Breast epithelium (tissue), 4 donors: ENCODE results near the gene HESX1. TPM values are rescaled to one million over a fixed set of nuclear protein-coding genes. Genes with fewer than 3 reads are reported as not detected.

ENCODE experiments used
- DNase-seq, 2 donors: peaks; one replicate each; pipeline ENCODE4 v3.0.0-alpha.2; 2019; ENCODE audit warnings: low spot score in 2 of 2
- H3K27ac ChIP-seq, 2 donors: fragments of 200-600 bp; sonication (generic) in 1 of 2; one replicate each; pipeline ENCODE4 v1.5.1; 2016 to 2019; ENCODE audit warnings: mild to moderate bottlenecking in 1 of 2
- H3K27me3 ChIP-seq, 2 donors: fragments of 200-600 bp; sonication (generic) in 1 of 2; one replicate each; pipeline versions ENCODE4 v1.5.1 to v1.6.0; 2017 to 2019; ENCODE audit warnings: control low read depth in 1 of 2, mild to moderate bottlenecking in 1 of 2
- H3K36me3 ChIP-seq: fragments of 200-600 bp; one replicate; pipeline ENCODE4 v1.5.1; 2019
- H3K4me1 ChIP-seq, 2 donors: fragments of 200-600 bp; sonication (generic); one replicate each; pipeline ENCODE4 v1.5.1; 2016 to 2019; ENCODE audit warnings: control low read depth in 1 of 2
- H3K4me3 ChIP-seq, 3 donors: fragments of 200-600 bp; sonication (generic); 1 replicate in 2 of 3; 2 replicates in 1 of 3; pipeline ENCODE4 v1.5.1; 2016 to 2019; ENCODE audit warnings: mild to moderate bottlenecking in 3 of 3, moderate library complexity in 2 of 3
- H3K9me3 ChIP-seq, 2 donors: fragments of 200-600 bp; sonication (generic) in 1 of 2; one replicate each; pipeline ENCODE4 v1.5.1; 2016 to 2019; ENCODE audit warnings: control low read depth in 1 of 2
- POLR2A ChIP-seq: fragments of 450-650 bp; IDR thresholded peaks from one replicate; pipeline ENCODE4 v1.6.1; 2016; ENCODE audit warnings: antibody characterized with exemption, mild to moderate bottlenecking, moderate library complexity
- POLR2AphosphoS5 ChIP-seq, 3 donors: sonication (generic); formaldehyde crosslinking; IDR thresholded peaks; one replicate each; pipeline ENCODE4 v1.6.1; 2017; ENCODE audit warnings: antibody characterized with exemption in 3 of 3
- intact Hi-C: fragments of 100-400 bp; cut with DNase I; formaldehyde crosslinking; loops from one replicate; pipeline ENCODE4 v1.15.1; 2023; ENCODE audit warnings: low total_unique reads
- total RNA-seq, 3 donors: library from RNA; depleted of rRNA; stranded (reverse); fragments of >200 nt; gene quantifications; one replicate each; pipeline ENCODE4 v1.1.0, GENCODE V29; 2016
- TF ChIP-seq, protein P1 (sequence below), 3 donors: fragments of 450-650 bp; IDR thresholded peaks; one replicate each; pipeline ENCODE4 v1.5.1; 2016 to 2017; ENCODE audit warnings: antibody characterized with exemption in 3 of 3, mild to moderate bottlenecking in 3 of 3, moderate library complexity in 3 of 3

Gene HESX1
- total RNA-seq, 3 donors from 2014 or later = 0.48 to 1.3 (median 0.66) TPM

DNA sequence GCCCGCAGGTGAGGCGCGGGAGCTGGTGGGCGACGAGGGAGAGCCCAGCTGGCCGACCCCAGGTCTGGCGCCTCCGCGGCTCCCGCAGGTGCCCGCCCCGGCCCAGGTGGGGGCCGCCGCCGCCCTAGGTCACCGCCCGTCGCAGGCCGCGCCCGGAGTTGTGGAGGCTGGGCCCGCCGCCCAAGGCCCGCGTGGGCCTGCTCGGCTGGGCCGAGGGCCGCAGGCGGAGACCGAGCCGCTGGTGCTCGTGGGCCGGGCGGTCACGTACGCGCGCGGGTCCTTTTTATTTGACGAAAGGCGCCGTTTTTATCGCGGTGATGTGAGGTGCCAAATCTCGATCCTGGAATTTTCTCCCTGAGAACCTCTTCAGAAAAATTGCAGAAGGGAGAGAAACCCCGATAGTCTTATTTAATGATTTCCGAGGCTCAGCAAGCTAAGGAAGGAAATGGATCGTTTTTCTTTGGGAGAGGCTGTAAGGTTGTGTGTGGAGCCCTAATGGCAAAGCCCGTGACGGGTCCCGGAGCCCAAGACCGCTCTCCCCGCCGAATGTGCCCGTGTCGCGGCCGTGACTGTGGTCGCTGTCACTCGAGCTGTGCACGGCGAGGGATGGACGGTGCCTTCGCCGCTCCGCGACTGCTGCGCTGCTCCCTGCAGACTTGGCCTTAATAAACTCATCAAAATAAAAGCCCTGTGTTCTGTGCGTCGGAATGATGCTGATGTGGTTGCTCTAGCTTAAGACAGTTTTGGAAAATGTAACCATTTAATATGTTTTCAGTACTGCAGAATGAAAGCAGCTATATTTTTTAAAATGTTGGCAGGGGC is 28.4 kb upstream of the HESX1 start:
- no peaks in the 10 kb centered on the region for H3K36me3 ChIP-seq
- intact Hi-C loops = no loop called here
- DNase-seq = peak in 1 of 2 donors; percentile 57
- peaks cover 0 to 5% of the 10 kb centered on the region in 2 donors for H3K4me1 ChIP-seq
- no peaks in the 10 kb centered on the region for H3K27me3 ChIP-seq
- peak; percentile 21 to 36 (median 35) for TF ChIP-seq POLR2AphosphoS5 (IDR thresholded peaks at IDR 0.05)
- TF ChIP-seq, protein P1, sequence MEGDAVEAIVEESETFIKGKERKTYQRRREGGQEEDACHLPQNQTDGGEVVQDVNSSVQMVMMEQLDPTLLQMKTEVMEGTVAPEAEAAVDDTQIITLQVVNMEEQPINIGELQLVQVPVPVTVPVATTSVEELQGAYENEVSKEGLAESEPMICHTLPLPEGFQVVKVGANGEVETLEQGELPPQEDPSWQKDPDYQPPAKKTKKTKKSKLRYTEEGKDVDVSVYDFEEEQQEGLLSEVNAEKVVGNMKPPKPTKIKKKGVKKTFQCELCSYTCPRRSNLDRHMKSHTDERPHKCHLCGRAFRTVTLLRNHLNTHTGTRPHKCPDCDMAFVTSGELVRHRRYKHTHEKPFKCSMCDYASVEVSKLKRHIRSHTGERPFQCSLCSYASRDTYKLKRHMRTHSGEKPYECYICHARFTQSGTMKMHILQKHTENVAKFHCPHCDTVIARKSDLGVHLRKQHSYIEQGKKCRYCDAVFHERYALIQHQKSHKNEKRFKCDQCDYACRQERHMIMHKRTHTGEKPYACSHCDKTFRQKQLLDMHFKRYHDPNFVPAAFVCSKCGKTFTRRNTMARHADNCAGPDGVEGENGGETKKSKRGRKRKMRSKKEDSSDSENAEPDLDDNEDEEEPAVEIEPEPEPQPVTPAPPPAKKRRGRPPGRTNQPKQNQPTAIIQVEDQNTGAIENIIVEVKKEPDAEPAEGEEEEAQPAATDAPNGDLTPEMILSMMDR (IDR thresholded peaks at IDR 0.05) = no peak
- H3K4me3 ChIP-seq = peak overlapping the region; percentile 78 to 95 (median 88)
- no peaks in the 10 kb centered on the region for H3K9me3 ChIP-seq
- H3K27ac ChIP-seq = peak overlapping the region; percentile 92 to 98

DNA sequence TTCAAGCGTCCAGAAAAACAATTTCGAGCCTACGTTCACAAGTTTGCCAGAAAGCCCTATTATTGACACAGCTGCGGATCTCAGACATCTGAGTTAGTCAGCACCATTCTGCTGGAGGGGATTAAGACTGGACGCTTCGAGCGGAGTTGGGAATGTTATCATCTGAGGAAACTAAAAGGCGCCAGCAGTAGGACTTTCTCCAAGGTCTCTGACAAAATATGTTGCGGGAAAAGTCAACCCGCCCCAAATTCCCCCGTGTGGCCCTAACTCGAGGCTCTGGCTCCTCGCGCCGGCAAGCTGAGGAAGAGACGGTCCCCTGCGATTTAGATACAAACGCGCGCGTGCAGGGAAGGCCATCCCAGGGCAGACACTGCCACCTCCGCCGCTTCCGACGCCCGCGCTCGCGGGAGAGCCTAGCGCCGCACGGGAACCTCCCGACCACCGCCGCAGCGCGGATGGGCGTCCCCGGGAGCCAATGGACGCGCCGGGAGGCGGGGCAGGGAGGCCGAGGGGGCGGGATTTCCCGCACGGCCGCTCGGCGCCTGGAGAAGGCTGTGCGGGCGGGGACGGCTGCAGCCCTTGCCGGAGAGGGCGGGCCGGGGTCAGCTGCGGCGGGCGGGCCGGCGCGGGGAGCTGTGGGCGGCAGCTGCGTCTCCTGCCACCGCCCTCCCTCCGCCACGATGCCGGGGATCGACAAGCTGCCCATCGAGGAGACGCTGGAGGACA is 27.6 kb upstream of the HESX1 start, which contains the start of gene APPL1:
TSS of gene APPL1 (plus strand) at position 526 of the 726 bp plus-strand sequence. CDS start at position 681, 155 bp downstream.
- Histone ChIP-seq H3K36me3 (no peaks in the 10 kb centered on the region), H3K4me1 (peaks cover 0 to 5% of the 10 kb centered on the region in 2 donors), H3K9me3 (no peaks in the 10 kb centered on the region), H3K27me3 (no peaks in the 10 kb centered on the region), H3K4me3 (peak within 1 kb of the TSS; percentile 78 to 95 (median 88)), H3K27ac (peak within 1 kb of the TSS; percentile 92 to 98)
- peak; percentile 84 to 89 for DNase-seq
- TF ChIP-seq, protein P1 (IDR thresholded peaks at IDR 0.05) = peak in 1 of 3 donors; percentile 8
- TF ChIP-seq POLR2A (peak; percentile 72), POLR2AphosphoS5 (IDR thresholded peaks at IDR 0.05) (peak; percentile 77 to 88 (median 85))
- intact Hi-C loops = no loop called here

DNA sequence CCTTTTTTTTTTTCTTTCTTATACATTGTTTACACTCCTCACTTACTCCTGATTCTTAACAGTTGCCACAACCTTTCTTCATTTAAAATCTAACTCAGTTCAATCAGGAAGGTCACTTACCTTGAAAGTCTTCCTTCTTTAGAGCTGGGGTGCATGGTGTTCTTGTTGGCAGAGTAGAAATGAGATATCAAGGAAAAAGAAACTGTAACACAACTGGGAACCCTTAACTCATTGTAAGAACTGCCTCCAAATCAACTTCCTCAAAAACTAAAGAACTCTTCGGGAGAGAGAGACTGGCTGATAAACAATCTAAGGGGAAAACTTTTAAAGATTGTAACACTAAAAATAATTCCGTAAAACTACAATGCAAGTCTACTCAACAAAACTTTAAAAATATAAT is 26.4 kb upstream of the HESX1 start:
- H3K36me3 ChIP-seq = no peaks in the 10 kb centered on the region
- DNase-seq = no peak
- H3K27me3 ChIP-seq = no peaks in the 10 kb centered on the region
- intact Hi-C loops = no loop called here
- H3K9me3 ChIP-seq = no peaks in the 10 kb centered on the region
- H3K4me1 ChIP-seq = peaks cover 0 to 5% of the 10 kb centered on the region in 2 donors
- no peak overlapping the region for H3K27ac ChIP-seq
- TF ChIP-seq POLR2AphosphoS5 (IDR thresholded peaks at IDR 0.05) = no peak
- TF ChIP-seq, protein P1 (IDR thresholded peaks at IDR 0.05) = no peak
- no peak for TF ChIP-seq POLR2A
- no peak overlapping the region for H3K4me3 ChIP-seq

DNA sequence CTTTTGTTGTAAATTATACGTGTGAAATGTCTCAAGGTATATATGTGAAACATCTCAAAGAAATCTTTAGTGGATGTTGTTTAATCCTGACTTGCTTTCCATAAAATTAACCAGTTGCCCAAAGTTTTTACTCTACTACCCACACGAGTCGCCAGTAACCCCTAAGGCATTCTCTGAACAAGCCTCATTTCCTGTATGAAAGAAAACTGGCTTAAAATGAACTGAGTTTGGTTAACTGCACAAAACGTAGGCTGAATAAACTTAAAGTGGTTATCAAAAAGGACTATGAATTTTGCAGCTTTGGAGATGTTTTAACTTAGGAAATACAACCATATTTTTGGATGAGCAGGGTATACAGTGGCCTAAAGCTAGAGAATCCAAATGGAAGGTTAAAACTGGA is 25.1 kb upstream of the HESX1 start:
- H3K4me1 ChIP-seq = peaks cover 0 to 5% of the 10 kb centered on the region in 2 donors
- no peak for DNase-seq
- H3K27ac ChIP-seq = no peak overlapping the region
- TF ChIP-seq POLR2AphosphoS5 (IDR thresholded peaks at IDR 0.05) (no peak), POLR2A (no peak)
- TF ChIP-seq, protein P1 (IDR thresholded peaks at IDR 0.05) = no peak
- H3K27me3 ChIP-seq = no peaks in the 10 kb centered on the region
- intact Hi-C loops = no loop called here
- no peak overlapping the region for H3K4me3 ChIP-seq
- H3K36me3 ChIP-seq = no peaks in the 10 kb centered on the region
- no peaks in the 10 kb centered on the region for H3K9me3 ChIP-seq

DNA sequence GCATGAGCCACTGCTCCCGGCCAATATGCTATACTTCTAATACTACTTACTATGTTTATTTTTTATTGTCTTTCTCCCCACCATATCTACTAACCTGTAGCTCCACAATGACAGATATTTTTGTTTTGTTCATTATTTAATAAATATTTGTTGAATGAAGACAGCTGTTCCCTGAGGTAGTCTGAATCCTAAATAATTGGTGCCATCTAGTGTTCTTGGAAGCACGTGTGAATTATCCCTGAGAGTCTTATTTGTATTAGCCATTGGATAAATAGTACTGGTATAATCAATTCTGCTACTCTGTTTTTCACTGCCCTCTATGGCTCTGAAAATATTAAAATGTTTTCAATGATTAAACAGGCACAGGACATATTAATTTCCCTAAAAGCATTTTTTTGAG is 22.1 kb upstream of the HESX1 start:
- Histone ChIP-seq H3K4me3 (no peak overlapping the region), H3K9me3 (no peaks in the 10 kb centered on the region), H3K27ac (no peak overlapping the region), H3K27me3 (no peaks in the 10 kb centered on the region), H3K4me1 (no peaks in the 10 kb centered on the region), H3K36me3 (no peaks in the 10 kb centered on the region)
- TF ChIP-seq, protein P1 (IDR thresholded peaks at IDR 0.05) = peak in 2 of 3 donors; percentile 14 to 27
- TF ChIP-seq POLR2AphosphoS5 (IDR thresholded peaks at IDR 0.05) = no peak
- intact Hi-C loops = no loop called here
- no peak for DNase-seq
